Activated CD4-positive, CD25-positive, alpha-beta regulatory T cell treated with anti-CD3 and anti-CD28 coated beads, Interleukin-2, amount 50 U/mL, for 72 hours (primary cell): Measurements from ENCODE around the gene TMX2.
"Not testable (repeated sequence)": the region's sequence is repeated elsewhere in the genome, so short reads cannot be mapped to it uniquely, and the experiment has no call there.

Source experiments
- DNase-seq: peaks from one replicate; pipeline ENCODE4 v3.0.0; 2021

TMX2 gene

GRCh38 chr11:57716726-57717125 lies 4.3 kb downstream of the TMX2 start:
- DNase-seq, result not testable (repeated sequence)

GRCh38 chr11:57727185-57727584 lies 14.8 kb downstream of the TMX2 start:
- no peak for DNase-seq

GRCh38 chr11:57728829-57729228 lies 16.4 kb downstream of the TMX2 start:
- no peak for DNase-seq

GRCh38 chr11:57729479-57729878 lies 17.1 kb downstream of the TMX2 start:
- no peak for DNase-seq

- DNase-seq, result no peak
These were observed 20.3 kb downstream of the TMX2 start for GRCh38 chr11:57732661-57733060.

GRCh38 chr11:57735619-57736298 lies 23.4 kb downstream of the TMX2 start:
- DNase-seq, result no peak

- DNase-seq, result peak; percentile 87
These were observed 29.0 kb downstream of the TMX2 start, which contains the start of gene SELENOH for GRCh38 chr11:57741132-57742086. TSS of gene SELENOH (plus strand) at chr11:57741491. CDS start at chr11:57741596, 105 bp downstream.

- DNase-seq, result no peak
These were observed 29.7 kb downstream of the TMX2 start for GRCh38 chr11:57742087-57742452.

- DNase-seq, result no peak
These were observed 32.0 kb downstream of the TMX2 start for GRCh38 chr11:57744357-57744756.

GRCh38 chr11:57745206-57745605 lies 32.8 kb downstream of the TMX2 start:
- DNase-seq, result no peak

- DNase-seq, result no peak
These were observed 34.5 kb downstream of the TMX2 start for GRCh38 chr11:57746920-57747319.

GRCh38 chr11:57751176-57751575 lies 38.8 kb downstream of the TMX2 start:
- no peak for DNase-seq

GRCh38 chr11:57751676-57752253 lies 39.4 kb downstream of the TMX2 start, which contains the start of gene BTBD18:
TSS of gene BTBD18 (minus strand) at chr11:57751819. CDS start at chr11:57751188, 631 bp downstream.
- DNase-seq, result no peak

GRCh38 chr11:57752954-57753353 lies 40.6 kb downstream of the TMX2 start:
- no peak for DNase-seq

- DNase-seq, result no peak
These were observed 45.8 kb downstream of the TMX2 start for GRCh38 chr11:57758174-57758573.

GRCh38 chr11:57761301-57762234 lies 49.2 kb downstream of the TMX2 start, which contains the start of gene CTNND1:
TSS of gene CTNND1 (plus strand) at chr11:57761802. CDS start at chr11:57791479, 29,677 bp downstream.
- no peak for DNase-seq

GRCh38 chr11:57762235-57762861 lies 50.0 kb downstream of the TMX2 start:
- no peak for DNase-seq

GRCh38 chr11:57763568-57763967 lies 51.2 kb downstream of the TMX2 start:
- no peak for DNase-seq

GRCh38 chr11:57764021-57764420 lies 51.6 kb downstream of the TMX2 start:
- DNase-seq, result no peak

- no peak for DNase-seq
These were observed 52.2 kb downstream of the TMX2 start for GRCh38 chr11:57764566-57764965.

GRCh38 chr11:57764972-57765371 lies 52.6 kb downstream of the TMX2 start:
- no peak for DNase-seq

- DNase-seq, result no peak
These were observed 58.4 kb downstream of the TMX2 start for GRCh38 chr11:57770793-57771192.
